ENCODE results near the gene STXBP4.

GRCh38 chr17:55002458-55002857 is 33.9 kb downstream of the STXBP4 start:
- TF ChIP-seq CTCF (IDR thresholded peaks at IDR 0.05; ENCODE audit: low read length) (no peak), EZH2 (optimal IDR thresholded peaks at IDR 0.05; ENCODE audit: low read depth, low read length) (no peak), EZH2phosphoT487 (IDR thresholded peaks at IDR 0.05; ENCODE audit: low read length) (no peak)

Data from MM.1S (cell line).